ENCODE results near the gene KCNK2. TPM values are rescaled to one million over a fixed set of nuclear protein-coding genes. Genes with fewer than 3 reads are reported as not detected.
"Not testable (repeated sequence)": the region's sequence is repeated elsewhere in the genome, so short reads cannot be mapped to it uniquely, and the experiment has no call there.

Gene KCNK2
- total RNA-seq, 4 donors from 2014 or later, result 1.4 to 8.2 (median 5.2) TPM

DNA sequence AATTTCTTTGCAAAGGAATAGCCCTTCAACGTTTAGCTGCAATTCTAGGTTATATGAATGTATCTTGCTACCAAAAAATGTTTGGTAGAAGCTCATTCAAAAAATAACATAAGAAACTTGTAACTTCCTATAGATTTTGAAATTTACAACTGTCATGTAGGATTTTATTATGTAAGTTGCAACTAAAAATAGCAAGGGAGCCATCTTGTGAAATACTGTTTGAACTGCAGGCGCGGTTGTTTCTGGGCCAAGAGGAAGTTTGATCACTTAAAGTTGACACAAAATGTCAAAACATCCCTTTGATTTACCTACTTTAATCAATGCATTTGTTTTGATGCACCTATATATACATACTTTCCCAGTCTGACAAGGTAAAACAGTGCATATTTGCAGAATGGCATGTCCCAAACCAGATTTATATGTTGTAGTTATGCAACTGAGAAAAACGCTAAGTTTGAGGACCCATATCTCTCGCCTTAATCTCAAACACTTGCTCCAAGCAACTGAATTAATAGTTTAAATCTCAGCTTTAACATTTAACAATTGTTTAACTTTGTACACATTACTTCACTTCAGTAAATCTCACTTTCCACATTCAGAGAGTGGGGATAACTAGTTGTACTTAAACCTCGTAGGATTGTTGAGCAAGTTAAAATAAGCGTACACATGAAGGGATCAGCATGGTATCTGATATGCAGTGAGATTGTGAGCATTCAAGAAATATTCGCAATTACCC is 63.9 kb downstream of the KCNK2 start:
- WGBS, result 55% methylated on average over 8 of the region's 8 CpGs
- TF ChIP-seq POLR2A (IDR thresholded peaks at IDR 0.05) (no peak), POLR2AphosphoS5 (IDR thresholded peaks at IDR 0.05) (no peak)
- TF ChIP-seq, protein P1, sequence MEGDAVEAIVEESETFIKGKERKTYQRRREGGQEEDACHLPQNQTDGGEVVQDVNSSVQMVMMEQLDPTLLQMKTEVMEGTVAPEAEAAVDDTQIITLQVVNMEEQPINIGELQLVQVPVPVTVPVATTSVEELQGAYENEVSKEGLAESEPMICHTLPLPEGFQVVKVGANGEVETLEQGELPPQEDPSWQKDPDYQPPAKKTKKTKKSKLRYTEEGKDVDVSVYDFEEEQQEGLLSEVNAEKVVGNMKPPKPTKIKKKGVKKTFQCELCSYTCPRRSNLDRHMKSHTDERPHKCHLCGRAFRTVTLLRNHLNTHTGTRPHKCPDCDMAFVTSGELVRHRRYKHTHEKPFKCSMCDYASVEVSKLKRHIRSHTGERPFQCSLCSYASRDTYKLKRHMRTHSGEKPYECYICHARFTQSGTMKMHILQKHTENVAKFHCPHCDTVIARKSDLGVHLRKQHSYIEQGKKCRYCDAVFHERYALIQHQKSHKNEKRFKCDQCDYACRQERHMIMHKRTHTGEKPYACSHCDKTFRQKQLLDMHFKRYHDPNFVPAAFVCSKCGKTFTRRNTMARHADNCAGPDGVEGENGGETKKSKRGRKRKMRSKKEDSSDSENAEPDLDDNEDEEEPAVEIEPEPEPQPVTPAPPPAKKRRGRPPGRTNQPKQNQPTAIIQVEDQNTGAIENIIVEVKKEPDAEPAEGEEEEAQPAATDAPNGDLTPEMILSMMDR (IDR thresholded peaks at IDR 0.05), result peak in 1 of 2 donors; percentile 30

DNA sequence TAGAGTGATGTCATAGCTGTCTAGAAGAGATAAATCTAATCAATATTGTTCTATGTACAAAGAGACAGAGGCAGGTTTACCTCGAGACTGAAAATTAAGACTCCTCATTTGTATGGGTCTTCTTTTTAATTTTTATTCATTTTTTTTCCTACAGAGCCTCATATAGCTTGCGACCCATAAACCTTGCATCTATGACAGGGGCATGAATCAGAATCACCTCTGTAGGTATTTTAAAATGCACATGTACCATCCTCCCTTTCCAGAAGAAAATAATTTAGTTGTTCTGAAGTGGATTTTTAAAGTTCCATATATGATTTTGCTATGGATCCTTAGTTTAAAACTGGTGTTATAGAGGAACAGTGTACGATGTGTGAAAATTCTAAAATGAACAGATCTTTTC is 64.5 kb downstream of the KCNK2 start:
- WGBS, result 87% methylated on average over 3 of the region's 3 CpGs
- H3K4me3 ChIP-seq, result no peak overlapping the region
- no peaks in the 10 kb centered on the region for H3K4me1 ChIP-seq
- no peak overlapping the region for H3K27ac ChIP-seq
- no peak for TF ChIP-seq POLR2A (IDR thresholded peaks at IDR 0.05)
- TF ChIP-seq EP300 (IDR thresholded peaks at IDR 0.05), result no peak
- TF ChIP-seq, protein P1 (IDR thresholded peaks at IDR 0.05), result no peak
- TF ChIP-seq POLR2AphosphoS5 (IDR thresholded peaks at IDR 0.05), result no peak
- DNase-seq (ENCODE audit: low spot score in 2 of 2), result no peak
- no peaks in the 10 kb centered on the region for H3K36me3 ChIP-seq
- H3K9me3 ChIP-seq, result no peaks in the 10 kb centered on the region
- H3K27me3 ChIP-seq, result no peaks in the 10 kb centered on the region

More for the DNA sequence above, 63.9 kb downstream of the KCNK2 start:
- no peaks in the 10 kb centered on the region for H3K27me3 ChIP-seq
- no peak overlapping the region for H3K27ac ChIP-seq
- H3K36me3 ChIP-seq, result no peaks in the 10 kb centered on the region
- no peak for DNase-seq (ENCODE audit: low spot score in 2 of 2)
- H3K4me1 ChIP-seq, result no peaks in the 10 kb centered on the region
- no peak overlapping the region for H3K4me3 ChIP-seq
- H3K9me3 ChIP-seq, result no peaks in the 10 kb centered on the region

DNA sequence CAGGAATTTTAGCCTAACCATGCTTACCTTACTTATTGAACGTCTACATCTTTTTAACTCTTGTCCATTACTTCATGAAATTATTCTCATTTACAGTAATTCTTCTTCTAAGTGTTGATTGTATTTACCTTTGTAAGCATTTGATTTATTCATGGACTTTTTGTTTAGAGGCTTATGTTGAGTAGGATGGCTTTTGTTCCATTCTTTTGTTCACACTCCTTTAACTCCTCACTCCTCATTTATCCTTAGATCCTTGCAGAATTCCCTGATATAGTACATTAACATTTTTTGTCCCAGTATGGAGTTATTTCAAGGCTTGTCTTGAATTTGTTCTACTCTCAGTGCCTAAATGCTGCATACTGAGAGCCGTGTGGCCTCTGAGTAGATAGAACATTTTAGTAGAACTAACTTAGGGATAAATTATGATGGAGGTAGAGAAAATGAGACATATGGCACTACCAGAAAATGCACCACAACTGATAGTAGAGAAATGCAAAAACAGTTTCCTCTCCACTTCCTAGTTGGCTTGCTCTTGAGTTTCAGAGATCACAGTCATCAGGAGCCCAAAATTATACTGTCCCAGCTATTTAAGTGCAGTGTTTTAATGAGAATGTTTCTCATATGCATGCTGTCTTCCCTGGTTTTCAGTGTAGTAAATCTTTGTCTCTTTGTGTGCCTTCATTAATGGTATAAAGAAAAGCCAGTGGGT is 69.5 kb downstream of the KCNK2 start:
- no peaks in the 10 kb centered on the region for H3K36me3 ChIP-seq
- H3K9me3 ChIP-seq, result no peaks in the 10 kb centered on the region
- 86% methylated on average over 2 of the region's 2 CpGs for WGBS
- H3K4me3 ChIP-seq, result no peak overlapping the region
- no peaks in the 10 kb centered on the region for H3K4me1 ChIP-seq
- no peaks in the 10 kb centered on the region for H3K27me3 ChIP-seq
- TF ChIP-seq EP300 (IDR thresholded peaks at IDR 0.05) (no peak), POLR2AphosphoS5 (IDR thresholded peaks at IDR 0.05) (no peak), POLR2A (IDR thresholded peaks at IDR 0.05) (no peak)
- TF ChIP-seq, protein P1 (IDR thresholded peaks at IDR 0.05), result no peak
- DNase-seq (ENCODE audit: low spot score in 2 of 2), result no peak
- H3K27ac ChIP-seq, result no peak overlapping the region

DNA sequence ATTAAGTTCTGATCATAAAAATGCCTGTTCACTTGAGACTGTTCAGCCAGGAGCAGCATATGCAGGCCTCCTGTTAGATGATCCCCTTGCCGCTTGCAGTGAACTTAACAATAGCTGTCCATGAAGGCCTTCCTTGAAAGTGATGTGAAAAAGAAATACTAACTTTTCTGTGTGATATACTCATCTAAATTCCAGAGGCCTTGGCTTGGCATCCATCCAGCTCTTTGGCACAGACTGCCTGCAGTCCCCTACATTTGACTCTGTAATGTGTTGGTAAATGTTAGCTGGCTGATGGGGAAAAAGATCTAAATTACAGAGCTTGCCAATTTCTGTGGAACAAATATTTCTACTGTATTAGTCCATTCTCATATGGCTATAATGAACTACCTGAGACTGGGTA is 73.7 kb downstream of the KCNK2 start:
- H3K4me1 ChIP-seq, result no peaks in the 10 kb centered on the region
- DNase-seq (ENCODE audit: low spot score in 2 of 2), result no peak
- H3K27me3 ChIP-seq, result no peaks in the 10 kb centered on the region
- no peak overlapping the region for H3K4me3 ChIP-seq
- TF ChIP-seq POLR2A (IDR thresholded peaks at IDR 0.05) (no peak), POLR2AphosphoS5 (IDR thresholded peaks at IDR 0.05) (no peak), EP300 (IDR thresholded peaks at IDR 0.05) (no peak)
- H3K9me3 ChIP-seq, result no peaks in the 10 kb centered on the region
- no peak overlapping the region for H3K27ac ChIP-seq
- 95% methylated on average over 1 of the region's 1 CpG for WGBS
- H3K36me3 ChIP-seq, result no peaks in the 10 kb centered on the region

DNA sequence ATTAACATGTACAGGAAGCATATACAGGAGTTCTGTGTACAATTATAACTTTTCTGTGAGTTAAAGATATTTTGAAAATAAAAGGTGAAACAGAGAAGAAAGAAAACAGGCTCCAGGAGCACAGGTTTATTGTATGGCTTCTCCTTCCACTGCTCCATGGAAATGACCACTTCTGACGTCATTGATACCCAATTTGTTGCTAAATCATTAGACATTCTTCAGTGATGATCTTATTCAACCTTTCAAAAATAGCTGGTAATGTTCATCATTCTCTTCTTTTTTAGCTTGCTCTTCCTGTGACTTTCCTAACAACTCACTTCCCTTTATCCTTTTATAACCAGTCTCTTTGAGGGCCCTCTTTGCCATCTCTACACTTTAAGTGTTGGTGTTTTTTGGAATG is 77.8 kb downstream of the KCNK2 start:
- Histone ChIP-seq H3K27me3 (no peaks in the 10 kb centered on the region), H3K9me3 (no peaks in the 10 kb centered on the region), H3K4me1 (no peaks in the 10 kb centered on the region), H3K36me3 (no peaks in the 10 kb centered on the region), H3K4me3 (no peak overlapping the region), H3K27ac (no peak overlapping the region)
- TF ChIP-seq, protein P1 (IDR thresholded peaks at IDR 0.05), result no peak
- TF ChIP-seq POLR2AphosphoS5 (IDR thresholded peaks at IDR 0.05) (no peak), POLR2A (IDR thresholded peaks at IDR 0.05) (no peak), EP300 (IDR thresholded peaks at IDR 0.05) (no peak)
- 73% methylated on average over 1 of the region's 1 CpG for WGBS
- DNase-seq (ENCODE audit: low spot score in 2 of 2), result no peak

DNA sequence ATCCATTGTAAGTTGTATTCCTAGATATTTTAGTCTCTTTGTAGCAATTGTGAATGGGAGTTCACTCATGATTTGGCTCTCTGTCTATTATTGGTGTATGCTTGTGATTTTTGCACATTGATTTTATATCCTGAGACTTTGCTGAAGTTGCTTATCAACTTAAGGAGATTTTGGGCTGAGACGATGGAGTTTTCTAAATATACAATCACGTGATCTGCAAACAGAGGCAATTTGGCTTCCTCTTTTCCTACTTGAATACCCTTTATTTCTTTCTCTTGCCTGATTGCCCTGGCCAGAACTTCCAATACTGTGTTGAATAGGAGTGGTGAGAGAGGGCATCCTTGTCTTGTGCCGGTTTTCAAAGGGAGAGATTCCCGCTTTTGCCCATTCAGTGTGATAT is 80.6 kb downstream of the KCNK2 start:
- H3K4me1 ChIP-seq; H3K27ac ChIP-seq; H3K4me3 ChIP-seq; DNase-seq (ENCODE audit: low spot score in 2 of 2); H3K27me3 ChIP-seq; H3K9me3 ChIP-seq; H3K36me3 ChIP-seq: not testable (repeated sequence)
- WGBS, result 96% methylated on average over 4 of the region's 4 CpGs

Data from suprapubic skin (tissue), 4 donors.